GM23338 (cell line): ENCODE results near the gene CEP72. TPM values are rescaled to one million over a fixed set of nuclear protein-coding genes. Genes with fewer than 3 reads are reported as not detected.

Experiments used
- ATAC-seq: fragments of 200-7000 bp; cut with Tn5 transposase; 3 replicates; pipeline ENCODE4 v1.9.1; 2020
- DNase-seq: peaks from one replicate; pipeline ENCODE4 v3.0.0-alpha.2; 2015; ENCODE audit warnings: low spot score
- H2AFZ ChIP-seq: fragments of 200-600 bp; sonication (generic); 2 replicates; pipeline ENCODE4 v1.8.0; 2016; ENCODE audit warnings: antibody characterized with exemption, mild to moderate bottlenecking, moderate library complexity
- H3F3A ChIP-seq: fragments of 200-600 bp; sonication (generic); replicated peaks from 2 replicates; pipeline ENCODE4 v1.8.0; 2017; ENCODE audit warnings: antibody characterized with exemption, mixed run types, low read depth
- H3K27ac ChIP-seq: fragments of 200-600 bp; sonication (generic); 2 replicates; pipeline ENCODE4 v1.6.1; 2016; ENCODE audit warnings: low read depth
- H3K27me3 ChIP-seq: fragments of 200-600 bp; sonication (generic); 2 replicates; pipeline ENCODE4 v1.8.0; 2016; ENCODE audit warnings: mild to moderate bottlenecking, mixed run types, moderate library complexity; ENCODE audit not compliant: insufficient read depth
- H3K36me3 ChIP-seq: fragments of 200-600 bp; sonication (generic); 2 replicates; pipeline ENCODE4 v1.8.0; 2016; ENCODE audit warnings: mild to moderate bottlenecking; ENCODE audit not compliant: insufficient read depth
- H3K4me1 ChIP-seq: fragments of 200-600 bp; sonication (generic); 2 replicates; pipeline ENCODE4 v1.8.0; 2016; ENCODE audit warnings: mild to moderate bottlenecking, moderate library complexity; ENCODE audit not compliant: insufficient read depth
- H3K4me2 ChIP-seq: fragments of 200-600 bp; sonication (generic); 2 replicates; pipeline ENCODE4 v1.7.1; 2017; ENCODE audit warnings: mixed run types
- H3K4me3 ChIP-seq: fragments of 200-600 bp; sonication (generic); 2 replicates; pipeline ENCODE4 v1.6.1; 2016; ENCODE audit warnings: mixed run types
- H3K79me2 ChIP-seq: fragments of 200-600 bp; sonication (generic); replicated peaks from 2 replicates; pipeline ENCODE4 v1.8.0; 2017; ENCODE audit warnings: mild to moderate bottlenecking; ENCODE audit not compliant: insufficient read depth
- H3K9me2 ChIP-seq: fragments of 200-600 bp; sonication (generic); 2 replicates; pipeline ENCODE4 v1.8.0; 2017; ENCODE audit not compliant: insufficient read depth
- H4K20me1 ChIP-seq: fragments of 200-600 bp; sonication (generic); replicated peaks from 2 replicates; pipeline ENCODE4 v1.8.0; 2017; ENCODE audit warnings: mild to moderate bottlenecking; ENCODE audit not compliant: insufficient read depth
- H3K27ac Mint-ChIP-seq: 2 replicates; pipeline ENCODE4 v1.8.0; 2020; ENCODE audit warnings: inconsistent platforms, mild to moderate bottlenecking, moderate library complexity, mixed read lengths
- H3K27me3 Mint-ChIP-seq: 3 replicates; pipeline ENCODE4 v1.8.0; 2022; ENCODE audit warnings: low read depth, mild to moderate bottlenecking, moderate library complexity, mixed read lengths, inconsistent platforms; ENCODE audit not compliant: insufficient read depth, poor library complexity
- H3K36me3 Mint-ChIP-seq: 3 replicates; pipeline ENCODE4 v1.8.0; 2021; ENCODE audit warnings: low read depth, mild to moderate bottlenecking, inconsistent platforms, moderate library complexity, mixed read lengths
- H3K4me1 Mint-ChIP-seq: 3 replicates; pipeline ENCODE4 v1.8.0; 2020; ENCODE audit warnings: mild to moderate bottlenecking, inconsistent platforms, mixed read lengths
- H3K4me3 Mint-ChIP-seq: 3 replicates; pipeline ENCODE4 v1.8.0; 2021; ENCODE audit warnings: moderate library complexity, mild to moderate bottlenecking, inconsistent platforms, mixed read lengths
- H3K9me3 Mint-ChIP-seq: 3 replicates; pipeline ENCODE4 v1.8.0; 2020; ENCODE audit warnings: moderate library complexity, mild to moderate bottlenecking, inconsistent platforms, mixed read lengths
- CTCF ChIP-seq, 2 experiments: fragments of 200-600 bp in 1 of 2; sonication (generic) in 1 of 2; conservative IDR thresholded peaks; 2 replicates each; pipeline versions ENCODE4 v1.5.1 to v1.6.1; 2016 to 2017; ENCODE audit warnings: antibody characterized with exemption in 2 of 2, low read depth in 2 of 2, mild to moderate bottlenecking in 2 of 2, moderate library complexity in 1 of 2
- NANOG ChIP-seq: IDR thresholded peaks from 2 replicates; pipeline ENCODE4 v1.6.1; 2016; ENCODE audit warnings: antibody characterized with exemption, borderline replicate concordance
- ZNF114 ChIP-seq: fragments of 250-450 bp; sonication (Bioruptor Pico); IDR thresholded peaks from 2 replicates; pipeline ENCODE4 v1.5.0; 2020; ENCODE audit warnings: mild to moderate bottlenecking, moderate library complexity
- ZNF331 ChIP-seq: fragments of 250-450 bp; sonication (Bioruptor Pico); IDR thresholded peaks from 2 replicates; pipeline ENCODE4 v1.5.0; 2020; ENCODE audit warnings: low read depth, mild to moderate bottlenecking, moderate library complexity
- ZNF462 ChIP-seq: fragments of 250-450 bp; sonication (Bioruptor Pico); IDR thresholded peaks from 2 replicates; pipeline ENCODE4 v1.5.0; 2020; ENCODE audit warnings: mild to moderate bottlenecking, moderate library complexity
- polyA plus RNA-seq: library from polyadenylated mRNA; unstranded; fragments of >200 nt; fragmentation: Nextera tagmentation; extraction: Ambion mirVana; gene quantifications from 2 replicates; pipeline ENCODE4 v1.2.1, GENCODE V29; 2016
- total RNA-seq: library from RNA; depleted of rRNA; stranded (reverse); fragments of >200 nt; shearing (Covaris generic); gene quantifications from 2 replicates; pipeline ENCODE4 v1.2.3, GENCODE V29; 2014
- TF ChIP-seq, protein P1 (sequence below): IDR thresholded peaks from one replicate; pipeline ENCODE4 v1.6.1; 2018; ENCODE audit warnings: antibody characterized with exemption; ENCODE audit not compliant: unreplicated experiment

Gene CEP72
- total and polyA plus RNA-seq, 2 experiments from 2014 or later = 15.5 to 27.1 TPM

GRCh38 chr5:639584-640213, 27.6 kb downstream of the CEP72 start (continued):
- no peak for TF ChIP-seq ZNF462 (CRISPR knock-in tag)
- TF ChIP-seq ZNF114 (CRISPR knock-in tag) = no peak
- TF ChIP-seq ZNF331 = no peak
- no peak for TF ChIP-seq NANOG

- no peaks in the 10 kb centered on the region for H3F3A ChIP-seq
- no peak overlapping the region for H3K4me3 Mint-ChIP-seq
- ATAC-seq (no peak), DNase-seq (no peak)
- peaks cover 5% of the 10 kb centered on the region for H3K27me3 Mint-ChIP-seq
- 0 out of 2 replicates have a peak, but pooled peaks cover 7% of the 10 kb centered on the region for H4K20me1 ChIP-seq
- no peak overlapping the region for H2AFZ ChIP-seq
- H3K4me3 ChIP-seq = no peak overlapping the region
- H3K36me3 Mint-ChIP-seq = peaks cover 50% of the 10 kb centered on the region
- H3K4me1 ChIP-seq = no peaks in the 10 kb centered on the region
- H3K27ac Mint-ChIP-seq = no peak overlapping the region
- no peaks in the 10 kb centered on the region; the same call in 1 of the 2 replicates for H3K79me2 ChIP-seq
- H3K4me1 Mint-ChIP-seq = no peaks in the 10 kb centered on the region
- no peak overlapping the region for H3K27ac ChIP-seq
- H3K9me3 Mint-ChIP-seq = no peaks in the 10 kb centered on the region
- H3K27me3 ChIP-seq = no peaks in the 10 kb centered on the region
- H3K36me3 ChIP-seq = peaks cover 12% of the 10 kb centered on the region
- no peaks in the 10 kb centered on the region for H3K9me2 ChIP-seq
- H3K4me2 ChIP-seq = no peak overlapping the region
- TF ChIP-seq ZNF114 (CRISPR knock-in tag) (no peak), CTCF (conservative IDR thresholded peaks at IDR 0.05; ENCODE audit: low read depth in 2 of 2) (no peak), ZNF331 (no peak)
- TF ChIP-seq, protein P1, sequence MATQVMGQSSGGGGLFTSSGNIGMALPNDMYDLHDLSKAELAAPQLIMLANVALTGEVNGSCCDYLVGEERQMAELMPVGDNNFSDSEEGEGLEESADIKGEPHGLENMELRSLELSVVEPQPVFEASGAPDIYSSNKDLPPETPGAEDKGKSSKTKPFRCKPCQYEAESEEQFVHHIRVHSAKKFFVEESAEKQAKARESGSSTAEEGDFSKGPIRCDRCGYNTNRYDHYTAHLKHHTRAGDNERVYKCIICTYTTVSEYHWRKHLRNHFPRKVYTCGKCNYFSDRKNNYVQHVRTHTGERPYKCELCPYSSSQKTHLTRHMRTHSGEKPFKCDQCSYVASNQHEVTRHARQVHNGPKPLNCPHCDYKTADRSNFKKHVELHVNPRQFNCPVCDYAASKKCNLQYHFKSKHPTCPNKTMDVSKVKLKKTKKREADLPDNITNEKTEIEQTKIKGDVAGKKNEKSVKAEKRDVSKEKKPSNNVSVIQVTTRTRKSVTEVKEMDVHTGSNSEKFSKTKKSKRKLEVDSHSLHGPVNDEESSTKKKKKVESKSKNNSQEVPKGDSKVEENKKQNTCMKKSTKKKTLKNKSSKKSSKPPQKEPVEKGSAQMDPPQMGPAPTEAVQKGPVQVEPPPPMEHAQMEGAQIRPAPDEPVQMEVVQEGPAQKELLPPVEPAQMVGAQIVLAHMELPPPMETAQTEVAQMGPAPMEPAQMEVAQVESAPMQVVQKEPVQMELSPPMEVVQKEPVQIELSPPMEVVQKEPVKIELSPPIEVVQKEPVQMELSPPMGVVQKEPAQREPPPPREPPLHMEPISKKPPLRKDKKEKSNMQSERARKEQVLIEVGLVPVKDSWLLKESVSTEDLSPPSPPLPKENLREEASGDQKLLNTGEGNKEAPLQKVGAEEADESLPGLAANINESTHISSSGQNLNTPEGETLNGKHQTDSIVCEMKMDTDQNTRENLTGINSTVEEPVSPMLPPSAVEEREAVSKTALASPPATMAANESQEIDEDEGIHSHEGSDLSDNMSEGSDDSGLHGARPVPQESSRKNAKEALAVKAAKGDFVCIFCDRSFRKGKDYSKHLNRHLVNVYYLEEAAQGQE = no peak
Measured at GRCh38 chr5:640461-641330, 28.6 kb downstream of the CEP72 start.
